HS-5 (cell line): ENCODE data around the gene SH2D2A.

ENCODE experiments used
- DNase-seq: peaks from one replicate; pipeline ENCODE4 v3.0.0-alpha.2; 2012; ENCODE audit warnings: low read depth

The SH2D2A gene

DNA sequence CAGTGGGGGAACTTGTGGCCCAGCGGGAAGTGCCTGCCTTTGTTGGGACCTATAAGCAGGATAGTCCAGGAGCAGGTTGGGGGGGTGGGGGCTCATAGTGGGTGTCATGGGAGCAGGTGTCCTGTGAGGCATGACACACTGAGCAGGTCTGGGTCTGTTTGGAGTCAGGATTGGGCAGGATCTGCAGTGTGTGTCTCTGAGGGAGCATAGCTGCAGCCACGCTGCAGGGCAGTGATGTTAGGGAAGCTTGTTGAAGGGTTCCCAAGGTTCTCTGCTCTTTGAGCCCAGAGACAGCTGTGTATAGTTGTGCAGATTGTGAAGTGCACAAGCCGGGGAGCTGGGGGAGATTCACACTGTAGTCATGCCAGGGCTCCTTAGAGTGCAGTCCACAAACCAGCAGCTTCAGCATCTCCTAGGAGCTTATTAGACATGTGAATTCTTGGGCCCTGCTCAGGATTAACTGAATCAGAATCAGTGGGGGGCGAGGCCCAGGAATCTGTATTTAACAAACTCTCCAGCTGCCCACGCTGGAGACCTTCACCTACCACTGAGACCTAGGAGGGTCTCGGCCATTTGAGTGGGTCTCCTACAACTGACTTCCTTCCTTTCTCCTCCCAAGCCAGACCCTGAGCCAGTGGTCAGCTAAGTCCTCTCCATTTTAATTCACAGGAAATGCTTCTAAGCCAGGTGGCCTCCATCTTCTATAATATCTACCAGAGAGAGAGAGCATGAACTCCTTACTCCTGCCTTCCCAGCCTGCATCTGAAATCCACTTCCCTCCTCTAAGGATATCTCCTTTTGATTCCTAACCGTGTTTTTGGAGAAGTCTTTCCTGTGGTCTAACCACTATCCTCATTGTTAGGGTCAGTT is 31.2 kb upstream of the SH2D2A start:
- DNase-seq = no peak

DNA sequence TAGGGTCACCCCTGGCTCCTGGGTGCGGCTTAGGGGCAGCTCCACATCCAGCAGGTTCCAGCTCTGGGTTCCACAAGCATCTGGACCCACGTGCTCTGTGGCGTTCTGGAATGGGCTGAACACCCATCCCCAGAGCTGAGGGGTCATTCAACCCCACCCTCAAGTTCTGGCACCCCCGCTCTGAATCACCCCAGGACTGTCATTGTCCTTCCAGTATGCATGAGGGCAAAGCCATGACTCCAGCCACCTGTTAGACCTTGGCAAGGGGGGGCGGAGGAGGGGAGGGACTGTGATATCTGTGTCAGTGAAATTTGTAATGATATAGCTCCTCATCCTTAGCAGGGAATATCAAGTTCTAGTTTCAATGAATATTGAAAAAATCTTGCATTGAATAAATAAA is 30.0 kb upstream of the SH2D2A start:
- no peak for DNase-seq

DNA sequence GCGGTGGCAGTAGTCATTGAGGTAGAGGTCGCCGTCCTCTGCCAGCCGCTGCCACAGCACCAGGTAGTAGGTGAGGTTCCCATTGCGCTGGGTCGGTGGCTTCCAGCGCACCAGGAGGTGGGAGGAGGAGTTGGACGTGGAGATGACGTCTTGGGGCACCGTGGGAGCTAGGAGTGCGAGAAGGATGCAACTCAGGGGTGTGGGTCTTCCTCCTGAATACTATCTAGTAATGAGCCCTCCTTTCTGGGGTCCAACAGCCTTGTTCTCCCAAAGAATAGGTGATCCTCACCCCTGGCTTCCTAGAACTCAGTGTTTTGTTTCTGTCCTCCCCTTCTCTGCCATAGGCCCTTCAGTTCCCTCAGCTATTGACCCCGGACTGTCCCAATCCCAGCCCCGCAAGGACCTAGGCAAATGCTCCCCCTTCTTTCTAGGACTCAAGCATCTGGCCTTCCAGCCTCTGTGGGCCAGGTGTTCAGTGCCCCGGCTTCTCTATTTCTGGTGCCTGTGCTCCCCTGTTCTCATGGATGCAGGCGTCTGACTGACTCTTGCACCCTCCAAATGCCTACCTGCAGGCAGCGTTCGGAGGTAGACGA is 29.4 kb upstream of the SH2D2A start:
- DNase-seq = no peak

DNA sequence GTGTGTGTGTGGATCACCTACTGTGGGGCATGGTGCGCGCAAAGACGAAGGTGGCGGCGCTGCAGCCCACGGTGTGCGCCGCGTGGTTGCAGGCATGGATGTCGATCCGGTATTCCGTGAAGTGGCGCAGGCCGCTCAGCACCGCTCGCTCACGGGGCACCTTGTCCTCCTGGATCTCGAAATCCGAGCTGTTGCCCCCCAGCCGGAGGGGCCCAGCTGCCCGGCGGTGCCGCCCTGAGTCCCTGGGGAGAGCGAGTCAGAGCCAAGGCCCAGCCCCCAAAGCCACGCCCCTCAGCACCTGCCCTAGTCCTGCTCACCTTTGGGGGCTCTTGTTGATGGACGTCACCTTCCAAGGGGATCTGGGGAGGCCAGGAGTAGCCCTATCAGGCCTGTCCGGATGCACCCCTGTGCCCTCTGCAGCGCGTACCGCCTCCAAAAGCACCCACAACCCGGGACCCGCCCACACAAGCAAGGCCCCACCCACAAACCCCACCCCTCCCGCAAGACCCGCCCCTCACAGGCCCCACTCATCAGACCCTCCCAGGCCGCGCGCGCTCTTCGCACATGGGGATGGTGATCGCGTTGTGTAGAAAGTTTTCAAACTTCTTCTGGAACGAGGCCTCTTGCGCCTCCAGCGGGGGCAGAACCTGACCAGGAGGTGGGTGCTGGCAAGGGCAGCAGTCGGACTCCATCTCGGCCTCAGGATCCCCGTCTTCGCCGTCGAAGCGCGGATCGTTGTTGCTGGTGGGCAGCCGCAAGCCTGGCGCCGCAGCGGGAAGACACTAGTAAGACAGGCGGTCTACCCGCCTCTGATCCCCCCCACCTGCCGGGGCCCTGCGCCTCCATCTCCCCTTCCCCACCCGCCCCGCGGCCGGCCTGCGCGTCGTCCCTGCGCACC is 28.7 kb upstream of the SH2D2A start:
- no peak for DNase-seq

DNA sequence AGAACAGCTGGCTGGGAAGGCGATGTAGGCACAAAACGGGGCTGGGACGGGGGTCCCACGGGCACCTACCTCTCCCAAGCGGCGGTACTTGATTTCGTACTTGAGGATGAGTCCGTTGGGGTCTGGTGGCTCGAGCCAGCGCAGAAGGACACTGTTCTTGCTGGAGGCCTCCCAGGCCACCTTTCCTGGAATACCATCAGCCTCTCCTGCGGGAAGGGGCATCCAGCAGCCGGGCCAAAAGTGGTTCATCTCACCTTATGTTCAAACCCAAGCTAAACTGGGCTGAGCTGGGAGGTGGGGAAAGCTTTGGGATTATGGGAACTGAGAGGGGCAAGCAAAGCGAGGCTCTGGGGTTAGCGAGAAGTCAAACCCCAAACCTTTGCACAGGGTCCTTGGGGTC is 28.0 kb upstream of the SH2D2A start:
- DNase-seq = no peak

DNA sequence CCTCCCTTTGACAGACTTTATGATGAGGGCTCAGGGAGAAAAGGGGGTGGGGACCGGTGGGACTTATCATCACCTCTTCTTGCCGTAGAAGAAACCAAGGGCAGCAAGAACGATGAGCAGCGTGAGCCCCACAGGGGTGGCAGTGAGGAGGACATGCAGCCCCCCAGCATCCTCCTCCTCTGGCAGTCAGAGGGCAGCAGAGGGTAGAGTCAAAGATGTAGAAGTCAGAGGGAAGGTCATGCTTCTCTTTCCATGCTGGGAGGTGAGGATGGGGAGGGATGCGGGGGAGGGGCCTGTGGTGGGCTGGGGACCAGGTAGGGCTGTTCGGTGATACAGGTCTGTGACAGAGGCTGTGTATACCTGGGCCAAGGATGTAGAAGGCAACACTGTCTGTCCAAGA is 27.5 kb upstream of the SH2D2A start:
- no peak for DNase-seq

DNA sequence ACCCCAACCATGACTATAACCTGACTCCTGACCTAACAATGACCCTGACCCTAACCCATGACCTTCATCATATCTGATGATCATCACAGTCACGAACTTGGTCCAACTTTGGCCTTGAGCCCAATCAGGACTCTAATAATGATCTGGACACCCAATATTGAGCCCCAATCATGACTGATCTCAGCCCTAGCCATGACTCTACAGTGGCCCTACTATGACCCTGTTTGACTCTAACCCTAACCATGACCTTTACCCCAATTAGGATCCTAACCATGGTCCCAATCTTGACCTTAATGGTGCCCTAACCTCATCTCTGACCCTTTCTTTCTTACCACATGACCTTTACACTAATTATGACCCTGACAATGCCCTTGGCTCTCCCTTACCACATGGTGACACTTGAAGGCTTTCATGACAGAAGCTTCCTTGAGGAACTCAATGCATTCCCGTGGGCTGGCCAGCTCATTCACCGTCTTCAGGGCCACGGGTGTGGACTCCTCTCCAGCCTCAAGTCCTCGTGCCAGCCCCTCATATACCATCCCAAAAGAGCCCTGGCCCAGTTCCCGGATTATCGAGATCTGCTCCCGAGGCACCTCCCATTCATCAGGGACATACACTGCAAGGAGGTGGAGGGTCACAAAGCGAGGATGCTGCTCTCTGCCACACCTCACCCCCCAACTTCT is 26.1 kb upstream of the SH2D2A start:
- DNase-seq = no peak

DNA sequence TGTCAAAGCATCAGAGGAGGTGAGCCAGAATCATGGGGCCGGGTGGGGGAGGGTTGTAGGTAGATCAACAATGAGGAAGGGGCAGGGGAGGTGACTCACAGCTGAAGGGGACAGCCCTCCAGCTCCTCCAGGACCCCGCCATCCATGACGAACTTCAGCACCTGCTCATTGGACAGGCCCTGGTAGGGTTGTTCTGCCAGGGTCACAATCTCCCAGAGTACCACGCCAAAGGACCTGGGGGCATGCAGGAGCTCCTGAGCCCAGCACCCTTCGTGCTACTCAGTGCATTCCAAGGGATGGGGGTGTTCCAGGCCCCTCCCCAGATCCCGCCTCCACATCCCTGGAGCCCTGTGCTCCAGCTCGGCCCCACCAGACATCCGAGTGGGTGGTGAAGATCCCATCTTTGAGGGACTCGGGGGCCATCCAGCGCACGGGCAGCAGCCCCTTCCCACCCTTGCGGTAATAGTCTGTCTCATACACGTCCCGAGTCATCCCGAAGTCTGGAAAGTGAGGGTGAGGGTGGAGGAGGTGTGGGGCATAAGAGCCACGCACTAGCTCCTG is 24.7 kb upstream of the SH2D2A start:
- DNase-seq = no peak

DNA sequence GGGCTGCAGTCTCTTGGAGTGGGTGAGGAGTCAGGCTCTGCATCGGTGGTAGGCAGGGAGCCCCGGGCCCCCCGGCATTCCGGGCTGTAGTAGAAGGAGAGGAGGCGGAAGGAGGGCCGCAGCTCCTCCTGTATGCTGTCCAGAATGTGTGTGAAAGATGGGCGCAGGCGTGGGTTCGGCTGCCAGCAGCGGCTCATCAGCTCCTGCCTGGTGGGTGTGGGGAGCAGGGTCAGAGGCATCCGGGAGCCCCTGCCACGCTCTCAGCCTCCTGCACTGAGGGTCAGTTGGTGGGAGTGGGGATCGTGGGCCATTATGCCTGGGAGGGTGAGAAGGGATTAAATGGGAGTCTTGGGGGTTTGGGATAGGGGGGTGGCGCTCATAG is 24.2 kb upstream of the SH2D2A start:
- no peak for DNase-seq

DNA sequence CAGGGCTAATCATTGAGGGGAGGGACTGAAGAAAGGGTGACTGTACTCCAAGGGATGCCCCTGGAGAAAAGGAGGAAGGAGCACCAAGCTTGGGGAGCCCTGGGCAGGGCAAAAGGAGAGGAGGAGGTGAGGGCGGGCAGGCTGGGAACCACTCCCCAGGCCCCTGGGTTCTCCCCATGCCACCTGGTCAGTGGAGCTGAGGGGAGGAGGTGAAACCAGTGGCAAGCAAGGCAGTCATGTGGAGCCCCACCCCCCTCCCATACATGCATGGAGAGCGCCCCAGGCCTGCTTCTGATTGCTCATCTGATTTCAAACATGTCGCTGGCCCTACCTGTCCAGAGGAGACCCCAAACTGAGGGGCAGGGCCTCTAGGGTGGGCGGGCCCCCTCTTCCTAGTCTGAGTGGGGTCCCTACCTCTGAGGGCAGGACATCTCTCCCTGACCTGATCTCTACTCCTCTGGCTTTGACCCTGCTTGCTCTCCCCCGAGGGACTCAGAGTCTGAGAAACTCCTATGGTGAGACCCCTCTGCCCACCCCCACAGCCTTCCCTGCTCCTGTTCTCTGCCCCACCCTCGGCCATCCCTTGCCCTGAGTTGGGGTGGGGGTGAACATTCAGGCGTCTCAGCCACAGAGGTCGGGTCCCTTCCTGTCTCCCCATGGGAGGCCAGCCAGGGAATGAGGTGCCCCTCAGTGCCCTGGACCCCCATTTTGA is 23.7 kb upstream of the SH2D2A start:
- no peak for DNase-seq

DNA sequence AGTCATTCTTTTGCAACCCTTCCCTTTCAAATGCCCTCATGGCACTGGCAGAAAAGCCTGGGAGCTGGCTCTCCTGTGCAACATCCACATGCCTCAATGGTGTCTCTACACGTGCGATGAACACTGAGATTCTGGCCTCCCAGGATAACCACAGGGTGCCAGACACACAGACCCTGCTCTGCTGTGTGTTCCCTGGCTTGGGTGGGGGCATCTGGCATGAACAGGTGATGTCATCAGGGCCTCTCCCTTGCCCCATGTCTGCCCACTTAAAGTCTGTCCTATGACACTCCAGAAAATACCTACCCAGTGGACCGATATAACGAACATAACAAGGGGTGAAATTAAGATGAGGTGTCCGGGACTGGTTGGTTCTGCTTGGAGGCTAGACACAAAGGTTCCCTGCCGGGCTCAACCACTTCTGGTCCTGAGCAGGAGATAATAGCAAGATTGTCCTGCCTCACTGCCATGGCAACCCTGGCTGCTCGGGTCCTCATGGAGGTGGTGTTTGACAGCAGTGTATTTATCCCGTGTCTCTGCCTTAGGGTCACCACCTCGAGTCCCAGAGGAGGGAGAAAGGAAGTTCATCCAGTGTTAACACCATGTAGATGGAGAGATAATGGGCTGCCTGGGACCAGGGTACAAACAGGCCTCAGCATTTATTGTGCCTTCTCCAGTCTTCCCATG is 22.9 kb upstream of the SH2D2A start:
- no peak for DNase-seq

DNA sequence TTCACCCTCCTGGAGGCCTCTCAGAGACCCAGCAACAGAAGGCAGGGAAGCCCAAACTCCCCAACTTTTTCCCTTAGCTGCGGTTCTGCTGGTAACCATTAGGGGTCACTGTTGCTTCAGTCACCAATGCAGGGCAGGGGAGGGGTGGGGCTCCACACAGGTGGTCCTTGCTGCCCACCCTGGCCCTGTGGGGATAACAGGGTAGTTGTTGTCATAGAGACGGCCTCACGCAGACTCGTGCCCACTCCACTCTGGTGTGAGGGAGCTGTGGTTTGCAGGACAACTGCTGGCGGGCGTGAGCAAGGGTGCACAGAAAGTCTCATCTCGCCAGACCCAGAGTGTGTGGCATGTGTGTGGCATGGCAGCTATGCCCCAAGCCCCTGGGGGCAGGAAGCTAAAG is 22.3 kb upstream of the SH2D2A start:
- DNase-seq = no peak

DNA sequence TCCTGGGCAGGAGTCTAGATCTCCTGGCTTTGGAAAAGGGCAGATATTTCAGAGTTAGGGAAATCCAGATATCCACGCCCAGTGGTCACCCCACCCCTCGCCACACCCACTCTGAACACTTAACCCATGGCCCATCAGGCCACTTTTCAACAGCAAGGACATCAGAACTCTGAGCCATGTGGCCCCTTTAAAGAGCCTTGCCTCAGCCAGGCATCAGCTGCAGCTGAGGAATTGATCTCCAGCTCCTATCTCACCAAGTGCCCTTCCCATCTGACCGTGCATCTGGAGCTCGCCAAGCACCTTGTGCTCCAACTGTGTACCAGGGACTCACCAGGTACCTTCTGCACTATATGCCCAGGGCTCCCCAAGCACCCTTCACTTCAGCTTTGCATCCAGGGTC is 20.2 kb upstream of the SH2D2A start:
- DNase-seq = no peak

DNA sequence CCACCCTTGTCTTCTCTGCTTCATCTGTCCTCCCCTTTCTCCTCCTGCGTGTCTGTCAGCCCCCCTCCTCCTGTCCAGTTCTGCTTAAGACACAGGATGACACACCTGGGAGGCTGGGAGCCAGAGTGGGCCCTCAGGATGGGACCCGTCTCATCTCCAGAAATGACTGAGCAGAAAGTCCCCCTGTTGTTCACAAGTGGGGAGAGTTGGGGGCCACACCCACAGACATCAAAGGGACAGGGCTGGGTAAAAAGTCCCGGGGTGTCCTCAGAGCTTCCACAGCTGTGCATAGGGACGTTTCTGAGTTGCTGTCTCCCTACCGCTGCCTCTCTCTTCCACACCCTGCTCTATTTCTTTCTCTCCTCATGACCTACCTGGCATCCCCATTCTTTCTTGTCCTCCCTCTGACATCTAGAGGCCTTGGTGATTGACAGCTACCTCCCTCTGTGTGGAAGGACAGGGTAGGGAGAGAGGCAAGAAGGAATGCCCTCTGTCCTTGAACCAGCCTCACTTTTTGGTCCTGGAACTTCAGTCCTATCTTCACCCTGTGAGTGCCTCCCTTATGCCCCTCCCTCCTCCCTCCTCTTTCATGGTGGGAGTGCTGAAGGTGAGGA is 19.5 kb upstream of the SH2D2A start:
- no peak for DNase-seq

DNA sequence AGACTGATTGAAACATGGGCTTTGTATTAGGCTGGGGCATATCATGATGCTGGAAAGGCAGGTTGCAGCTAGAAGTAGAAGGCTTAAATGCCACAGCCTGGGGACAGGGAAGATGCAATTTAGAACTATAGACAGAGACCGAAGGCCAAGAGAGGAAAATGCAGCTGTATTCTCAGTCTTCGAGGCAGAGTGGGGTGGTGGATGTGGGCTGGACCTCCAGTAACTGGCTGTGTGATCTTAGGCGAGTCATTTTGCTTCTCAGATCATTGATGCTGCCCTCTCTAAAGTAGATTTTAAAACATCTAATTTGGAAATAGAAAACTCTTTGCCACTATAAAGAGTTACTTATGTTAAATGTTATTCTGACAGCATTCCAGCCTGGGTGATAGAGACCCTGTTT is 17.7 kb upstream of the SH2D2A start:
- no peak for DNase-seq

DNA sequence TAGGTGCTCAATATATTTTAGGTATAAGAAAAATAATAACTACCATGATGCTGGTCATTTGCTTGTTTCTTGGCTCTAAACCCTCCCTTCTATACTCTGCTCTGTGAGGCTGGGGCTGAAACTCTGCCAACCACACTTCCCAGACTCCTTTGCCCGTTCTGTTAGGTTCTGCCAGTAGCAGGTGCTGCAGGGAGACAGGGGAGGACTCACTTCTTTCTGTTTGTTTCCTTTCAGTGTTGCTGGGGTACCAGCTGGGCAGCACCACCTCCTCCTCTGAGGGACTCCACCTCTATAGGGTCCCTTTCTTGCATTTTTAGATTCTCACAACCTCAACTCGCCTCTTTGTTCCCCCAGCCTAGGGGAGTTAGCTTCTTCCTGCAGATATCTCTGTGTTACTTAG is 17.0 kb upstream of the SH2D2A start:
- no peak for DNase-seq

DNA sequence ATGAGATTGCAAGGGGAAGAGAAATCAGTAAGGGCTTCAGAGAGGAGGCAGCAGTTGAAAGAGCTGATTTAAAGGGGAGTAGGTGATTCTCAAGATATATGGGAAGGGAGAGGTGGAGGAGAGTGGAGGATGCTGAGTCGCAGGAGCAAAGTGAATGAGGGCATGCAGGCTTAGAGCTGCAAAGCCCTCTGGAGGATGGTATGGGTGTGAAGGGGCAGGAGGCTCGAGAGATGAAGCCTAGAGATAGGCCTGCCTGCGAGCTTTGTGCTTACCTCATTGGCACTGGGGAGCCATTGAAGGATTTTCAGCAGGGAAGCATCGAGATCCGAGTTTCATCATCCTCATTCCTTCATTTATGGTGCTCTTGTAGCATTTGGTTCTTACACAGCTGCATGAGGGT is 15.8 kb upstream of the SH2D2A start:
- DNase-seq = no peak

DNA sequence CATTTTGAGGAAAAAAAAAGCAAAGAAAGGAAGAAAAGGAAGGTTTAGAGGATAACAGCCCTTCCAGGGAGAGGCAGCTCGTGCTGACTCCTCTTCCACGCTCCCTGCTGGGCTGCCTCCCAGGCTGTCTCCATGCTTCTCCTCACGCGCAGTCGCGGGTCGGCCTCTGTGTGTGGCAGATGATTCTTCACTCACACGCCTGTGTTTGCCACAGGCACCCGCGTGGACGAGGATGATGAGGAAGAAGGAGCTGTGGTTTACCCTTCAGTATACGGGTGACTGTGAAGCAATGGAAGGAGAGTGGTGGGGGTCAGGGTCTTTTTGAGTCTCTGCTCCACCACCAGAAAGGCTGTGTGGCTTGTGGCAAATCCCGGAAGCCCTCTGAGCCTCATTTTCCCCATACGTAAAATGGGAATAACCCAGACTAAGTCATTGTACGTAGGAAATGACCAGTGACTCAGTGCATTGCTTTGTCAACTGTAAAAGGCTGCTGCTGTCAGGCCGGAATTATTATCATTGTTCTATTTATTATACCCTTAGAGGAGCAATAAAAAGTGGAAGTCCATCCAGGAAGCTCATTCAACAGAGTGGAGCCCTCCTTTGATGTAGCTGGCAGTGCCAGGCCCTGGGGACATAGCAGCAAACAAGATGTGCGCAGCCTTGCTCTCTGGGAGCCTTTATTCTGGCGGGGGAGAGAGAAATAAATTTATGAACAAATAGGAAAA is 11.9 kb upstream of the SH2D2A start:
- DNase-seq = no peak

DNA sequence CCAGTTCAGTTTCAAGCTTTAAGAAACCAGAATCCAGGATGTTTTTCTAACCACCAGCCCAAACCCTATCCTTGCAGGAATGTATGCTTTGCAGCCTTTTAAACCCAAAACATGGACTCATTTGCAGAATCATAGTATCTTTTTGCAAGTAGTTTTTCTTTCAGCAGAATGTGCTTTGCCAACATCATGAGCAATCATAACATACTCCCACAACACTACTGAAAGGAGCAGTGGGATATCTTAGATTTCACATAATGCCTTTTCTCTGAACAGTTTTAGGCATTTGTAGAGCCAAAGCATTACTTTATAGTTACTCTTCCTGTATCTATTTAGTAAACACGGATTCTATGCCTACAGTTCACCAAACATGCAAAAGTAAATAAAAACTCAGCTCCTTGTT is 10.0 kb upstream of the SH2D2A start:
- no peak for DNase-seq
